Prostate gland (tissue), 2 donors: ENCODE measurements around the gene GALNT13.

Source experiments
- POLR2A ChIP-seq: fragments of 450-650 bp; IDR thresholded peaks from one replicate; pipeline ENCODE4 v1.6.1; 2016; ENCODE audit warnings: antibody characterized with exemption, mild to moderate bottlenecking
- POLR2AphosphoS5 ChIP-seq: sonication (generic); formaldehyde crosslinking; IDR thresholded peaks from one replicate; pipeline ENCODE4 v1.6.1; 2017; ENCODE audit warnings: antibody characterized with exemption
- TF ChIP-seq, protein P1 (sequence below), 4 experiments: fragments of 200-600 bp in 2 of 4; fragments of 450-650 bp in 2 of 4; sonication (generic) in 2 of 4; IDR thresholded peaks; 1 replicate in 3 of 4; 2 replicates in 1 of 4; pipeline ENCODE4 v1.5.1; 2016 to 2019; ENCODE audit warnings: antibody characterized with exemption in 4 of 4, mild to moderate bottlenecking in 2 of 4, moderate library complexity in 2 of 4

- TF ChIP-seq POLR2A (no peak), POLR2AphosphoS5 (no peak)
- TF ChIP-seq, protein P1, sequence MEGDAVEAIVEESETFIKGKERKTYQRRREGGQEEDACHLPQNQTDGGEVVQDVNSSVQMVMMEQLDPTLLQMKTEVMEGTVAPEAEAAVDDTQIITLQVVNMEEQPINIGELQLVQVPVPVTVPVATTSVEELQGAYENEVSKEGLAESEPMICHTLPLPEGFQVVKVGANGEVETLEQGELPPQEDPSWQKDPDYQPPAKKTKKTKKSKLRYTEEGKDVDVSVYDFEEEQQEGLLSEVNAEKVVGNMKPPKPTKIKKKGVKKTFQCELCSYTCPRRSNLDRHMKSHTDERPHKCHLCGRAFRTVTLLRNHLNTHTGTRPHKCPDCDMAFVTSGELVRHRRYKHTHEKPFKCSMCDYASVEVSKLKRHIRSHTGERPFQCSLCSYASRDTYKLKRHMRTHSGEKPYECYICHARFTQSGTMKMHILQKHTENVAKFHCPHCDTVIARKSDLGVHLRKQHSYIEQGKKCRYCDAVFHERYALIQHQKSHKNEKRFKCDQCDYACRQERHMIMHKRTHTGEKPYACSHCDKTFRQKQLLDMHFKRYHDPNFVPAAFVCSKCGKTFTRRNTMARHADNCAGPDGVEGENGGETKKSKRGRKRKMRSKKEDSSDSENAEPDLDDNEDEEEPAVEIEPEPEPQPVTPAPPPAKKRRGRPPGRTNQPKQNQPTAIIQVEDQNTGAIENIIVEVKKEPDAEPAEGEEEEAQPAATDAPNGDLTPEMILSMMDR (IDR thresholded peaks at IDR 0.05), result no peak
Observed at GRCh38 chr2:153864022-153864421, 7.7 kb upstream of the GALNT13 start.
